SK-N-SH treated with all-trans-retinoic acid at 6 μM for 48 hours (cell line): ENCODE measurements around the gene UBASH3B.

Source experiments
- ARNTL ChIP-seq: fragments of 450-650 bp; formaldehyde crosslinking; IDR thresholded peaks from 2 replicates; pipeline ENCODE4 v1.5.0; 2020; ENCODE audit warnings: low read depth, mild to moderate bottlenecking, moderate library complexity, borderline replicate concordance
- GLIS3 ChIP-seq: fragments of 250-450 bp; sonication (Bioruptor Pico); IDR thresholded peaks from 2 replicates; pipeline ENCODE4 v1.5.0; 2020; ENCODE audit warnings: mild to moderate bottlenecking, moderate library complexity
- OSR1 ChIP-seq: fragments of 250-450 bp; sonication (Bioruptor Pico); IDR thresholded peaks from 2 replicates; pipeline ENCODE4 v1.8.0; 2022; ENCODE audit warnings: moderate library complexity, mild to moderate bottlenecking, inconsistent platforms
- PPARA ChIP-seq: fragments of 250-450 bp; sonication (Bioruptor Pico); IDR thresholded peaks from 2 replicates; pipeline ENCODE4 v1.5.0; 2020; ENCODE audit warnings: mild to moderate bottlenecking, borderline replicate concordance
- RARB ChIP-seq: fragments of 250-450 bp; sonication (Bioruptor Pico); IDR thresholded peaks from 2 replicates; pipeline ENCODE4 v1.8.0; 2021; ENCODE audit warnings: mild to moderate bottlenecking, moderate library complexity
- TCF4 ChIP-seq: fragments of 250-450 bp; sonication (Bioruptor Pico); IDR thresholded peaks from 2 replicates; pipeline ENCODE4 v1.8.0; 2021; ENCODE audit warnings: mild to moderate bottlenecking, moderate library complexity, borderline replicate concordance
- ZC3H10 ChIP-seq: fragments of 250-450 bp; sonication (Bioruptor Pico); IDR thresholded peaks from 2 replicates; pipeline ENCODE4 v1.5.1; 2021; ENCODE audit warnings: mild to moderate bottlenecking, moderate library complexity
- ZFP3 ChIP-seq: fragments of 250-450 bp; sonication (Bioruptor Pico); IDR thresholded peaks from 2 replicates; pipeline ENCODE4 v1.5.0; 2020; ENCODE audit warnings: mild to moderate bottlenecking, moderate library complexity
- ZFP30 ChIP-seq: fragments of 450-650 bp; formaldehyde crosslinking; IDR thresholded peaks from 2 replicates; pipeline ENCODE4 v1.5.0; 2022; ENCODE audit warnings: mild to moderate bottlenecking, moderate library complexity
- ZNF70 ChIP-seq: fragments of 450-650 bp; formaldehyde crosslinking; IDR thresholded peaks from 2 replicates; pipeline ENCODE4 v1.5.0; 2020; ENCODE audit warnings: mild to moderate bottlenecking, moderate library complexity
- ZNF8 ChIP-seq: fragments of 450-650 bp; formaldehyde crosslinking; IDR thresholded peaks from 2 replicates; pipeline ENCODE4 v1.5.0; 2020; ENCODE audit warnings: mild to moderate bottlenecking, moderate library complexity
- TF ChIP-seq, protein P1 (sequence below): fragments of 250-450 bp; sonication (Bioruptor Pico); IDR thresholded peaks from 2 replicates; pipeline ENCODE4 v1.8.0; 2020; ENCODE audit warnings: mild to moderate bottlenecking, moderate library complexity, borderline replicate concordance
- TF ChIP-seq, protein P2 (sequence below): fragments of 250-450 bp; sonication (Bioruptor Pico); IDR thresholded peaks from 2 replicates; pipeline ENCODE4 v1.5.1; 2021; ENCODE audit warnings: mild to moderate bottlenecking, moderate library complexity
- TF ChIP-seq, protein P3 (sequence below): fragments of 250-450 bp; sonication (Bioruptor Pico); IDR thresholded peaks from 2 replicates; pipeline ENCODE4 v1.5.0; 2020; ENCODE audit warnings: mild to moderate bottlenecking, moderate library complexity

DNA sequence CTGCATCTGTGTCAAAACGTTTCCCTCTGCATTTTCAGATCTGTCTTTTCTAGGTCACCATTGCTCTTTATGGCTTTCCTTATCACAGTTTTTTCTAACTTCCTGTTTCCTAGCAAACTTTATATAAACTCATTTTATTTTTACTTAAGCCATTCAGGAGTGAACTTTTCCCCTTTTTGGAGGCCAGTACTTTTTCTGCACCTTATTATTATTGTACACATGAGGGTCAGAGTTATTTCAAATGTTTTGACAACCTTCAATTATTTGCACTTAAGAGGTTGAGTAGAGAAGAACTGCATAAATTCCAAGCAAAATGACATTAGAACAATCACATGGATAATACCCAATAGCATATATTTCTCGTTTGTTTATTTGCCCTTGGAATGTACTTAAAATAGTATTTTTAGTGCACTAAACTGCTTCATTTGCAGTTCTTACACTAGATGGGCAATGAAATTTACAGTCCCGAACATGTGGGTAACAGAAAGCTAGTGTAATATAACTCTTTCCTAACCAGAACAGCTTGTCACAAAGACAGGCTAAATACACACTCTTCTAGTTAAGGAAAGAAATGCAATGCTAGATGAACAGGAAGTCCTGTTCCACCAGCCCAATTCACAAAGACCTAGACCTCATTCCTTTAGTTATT, 79.5 kb downstream of the UBASH3B start:
- TF ChIP-seq GLIS3 (no peak), ZFP30 (no peak), ARNTL (no peak), RARB (CRISPR knock-in tag) (no peak), ZFP3 (CRISPR knock-in tag) (no peak), ZNF70 (CRISPR knock-in tag) (no peak), OSR1 (CRISPR knock-in tag) (no peak), ZC3H10 (CRISPR knock-in tag) (no peak), PPARA (no peak), TCF4 (CRISPR knock-in tag) (no peak), ZNF8 (CRISPR knock-in tag) (no peak)
- TF ChIP-seq, protein P1, sequence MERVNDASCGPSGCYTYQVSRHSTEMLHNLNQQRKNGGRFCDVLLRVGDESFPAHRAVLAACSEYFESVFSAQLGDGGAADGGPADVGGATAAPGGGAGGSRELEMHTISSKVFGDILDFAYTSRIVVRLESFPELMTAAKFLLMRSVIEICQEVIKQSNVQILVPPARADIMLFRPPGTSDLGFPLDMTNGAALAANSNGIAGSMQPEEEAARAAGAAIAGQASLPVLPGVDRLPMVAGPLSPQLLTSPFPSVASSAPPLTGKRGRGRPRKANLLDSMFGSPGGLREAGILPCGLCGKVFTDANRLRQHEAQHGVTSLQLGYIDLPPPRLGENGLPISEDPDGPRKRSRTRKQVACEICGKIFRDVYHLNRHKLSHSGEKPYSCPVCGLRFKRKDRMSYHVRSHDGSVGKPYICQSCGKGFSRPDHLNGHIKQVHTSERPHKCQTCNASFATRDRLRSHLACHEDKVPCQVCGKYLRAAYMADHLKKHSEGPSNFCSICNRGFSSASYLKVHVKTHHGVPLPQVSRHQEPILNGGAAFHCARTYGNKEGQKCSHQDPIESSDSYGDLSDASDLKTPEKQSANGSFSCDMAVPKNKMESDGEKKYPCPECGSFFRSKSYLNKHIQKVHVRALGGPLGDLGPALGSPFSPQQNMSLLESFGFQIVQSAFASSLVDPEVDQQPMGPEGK (CRISPR knock-in tag), result no peak
- TF ChIP-seq, protein P2, sequence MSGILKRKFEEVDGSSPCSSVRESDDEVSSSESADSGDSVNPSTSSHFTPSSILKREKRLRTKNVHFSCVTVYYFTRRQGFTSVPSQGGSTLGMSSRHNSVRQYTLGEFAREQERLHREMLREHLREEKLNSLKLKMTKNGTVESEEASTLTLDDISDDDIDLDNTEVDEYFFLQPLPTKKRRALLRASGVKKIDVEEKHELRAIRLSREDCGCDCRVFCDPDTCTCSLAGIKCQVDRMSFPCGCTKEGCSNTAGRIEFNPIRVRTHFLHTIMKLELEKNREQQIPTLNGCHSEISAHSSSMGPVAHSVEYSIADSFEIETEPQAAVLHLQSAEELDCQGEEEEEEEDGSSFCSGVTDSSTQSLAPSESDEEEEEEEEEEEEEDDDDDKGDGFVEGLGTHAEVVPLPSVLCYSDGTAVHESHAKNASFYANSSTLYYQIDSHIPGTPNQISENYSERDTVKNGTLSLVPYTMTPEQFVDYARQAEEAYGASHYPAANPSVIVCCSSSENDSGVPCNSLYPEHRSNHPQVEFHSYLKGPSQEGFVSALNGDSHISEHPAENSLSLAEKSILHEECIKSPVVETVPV (CRISPR knock-in tag), result no peak
- TF ChIP-seq, protein P3, sequence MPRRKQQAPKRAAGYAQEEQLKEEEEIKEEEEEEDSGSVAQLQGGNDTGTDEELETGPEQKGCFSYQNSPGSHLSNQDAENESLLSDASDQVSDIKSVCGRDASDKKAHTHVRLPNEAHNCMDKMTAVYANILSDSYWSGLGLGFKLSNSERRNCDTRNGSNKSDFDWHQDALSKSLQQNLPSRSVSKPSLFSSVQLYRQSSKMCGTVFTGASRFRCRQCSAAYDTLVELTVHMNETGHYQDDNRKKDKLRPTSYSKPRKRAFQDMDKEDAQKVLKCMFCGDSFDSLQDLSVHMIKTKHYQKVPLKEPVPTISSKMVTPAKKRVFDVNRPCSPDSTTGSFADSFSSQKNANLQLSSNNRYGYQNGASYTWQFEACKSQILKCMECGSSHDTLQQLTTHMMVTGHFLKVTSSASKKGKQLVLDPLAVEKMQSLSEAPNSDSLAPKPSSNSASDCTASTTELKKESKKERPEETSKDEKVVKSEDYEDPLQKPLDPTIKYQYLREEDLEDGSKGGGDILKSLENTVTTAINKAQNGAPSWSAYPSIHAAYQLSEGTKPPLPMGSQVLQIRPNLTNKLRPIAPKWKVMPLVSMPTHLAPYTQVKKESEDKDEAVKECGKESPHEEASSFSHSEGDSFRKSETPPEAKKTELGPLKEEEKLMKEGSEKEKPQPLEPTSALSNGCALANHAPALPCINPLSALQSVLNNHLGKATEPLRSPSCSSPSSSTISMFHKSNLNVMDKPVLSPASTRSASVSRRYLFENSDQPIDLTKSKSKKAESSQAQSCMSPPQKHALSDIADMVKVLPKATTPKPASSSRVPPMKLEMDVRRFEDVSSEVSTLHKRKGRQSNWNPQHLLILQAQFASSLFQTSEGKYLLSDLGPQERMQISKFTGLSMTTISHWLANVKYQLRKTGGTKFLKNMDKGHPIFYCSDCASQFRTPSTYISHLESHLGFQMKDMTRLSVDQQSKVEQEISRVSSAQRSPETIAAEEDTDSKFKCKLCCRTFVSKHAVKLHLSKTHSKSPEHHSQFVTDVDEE (CRISPR knock-in tag), result no peak
